Epidermal melanocyte (primary cell): ENCODE data around the gene CPA2.
"Not testable (repeated sequence)": the region's sequence is repeated elsewhere in the genome, so short reads cannot be mapped to it uniquely, and the experiment has no call there.

Source experiments
- DNase-seq: peaks from one replicate; pipeline ENCODE4 v3.0.0; 2011; ENCODE audit warnings: low spot score; ENCODE audit not compliant: insufficient read length

CPA2 gene

DNA sequence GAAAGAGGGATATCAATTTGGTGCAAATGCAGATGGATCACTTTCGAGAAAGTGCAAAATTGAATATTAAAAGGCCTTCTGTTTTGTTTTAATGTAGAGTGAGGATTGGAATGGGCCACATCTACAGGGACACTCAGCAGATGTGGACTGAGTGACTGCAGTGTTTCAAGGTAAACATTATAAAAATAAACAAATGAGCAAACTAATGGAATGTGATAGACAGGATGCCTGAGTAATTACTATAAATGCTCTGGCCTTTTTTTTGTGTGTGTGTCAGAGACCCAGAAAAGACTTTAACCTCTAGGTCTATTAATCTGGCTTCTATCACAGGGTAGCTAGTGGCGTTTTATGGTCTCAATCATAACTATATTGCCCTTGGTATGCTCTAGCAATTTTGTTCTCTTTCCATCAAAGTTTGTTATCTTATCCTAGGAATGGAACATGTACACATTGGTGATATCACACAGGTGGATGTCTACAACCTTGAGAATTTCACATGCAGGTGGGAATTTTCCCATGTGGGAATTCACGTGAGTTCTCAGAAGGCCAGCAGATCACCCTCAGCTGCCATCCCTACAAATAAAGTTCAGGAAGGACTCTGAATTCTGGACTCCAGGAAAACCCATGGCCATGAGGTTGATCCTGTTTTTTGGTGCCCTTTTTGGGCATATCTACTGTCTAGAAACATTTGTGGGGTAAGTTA lies at the start of gene CPA2:
CPA2 (plus strand) TSS at position 606 of the 703 bp plus-strand sequence; CDS start at position 625, 19 bp downstream.
- no peak for DNase-seq

DNA sequence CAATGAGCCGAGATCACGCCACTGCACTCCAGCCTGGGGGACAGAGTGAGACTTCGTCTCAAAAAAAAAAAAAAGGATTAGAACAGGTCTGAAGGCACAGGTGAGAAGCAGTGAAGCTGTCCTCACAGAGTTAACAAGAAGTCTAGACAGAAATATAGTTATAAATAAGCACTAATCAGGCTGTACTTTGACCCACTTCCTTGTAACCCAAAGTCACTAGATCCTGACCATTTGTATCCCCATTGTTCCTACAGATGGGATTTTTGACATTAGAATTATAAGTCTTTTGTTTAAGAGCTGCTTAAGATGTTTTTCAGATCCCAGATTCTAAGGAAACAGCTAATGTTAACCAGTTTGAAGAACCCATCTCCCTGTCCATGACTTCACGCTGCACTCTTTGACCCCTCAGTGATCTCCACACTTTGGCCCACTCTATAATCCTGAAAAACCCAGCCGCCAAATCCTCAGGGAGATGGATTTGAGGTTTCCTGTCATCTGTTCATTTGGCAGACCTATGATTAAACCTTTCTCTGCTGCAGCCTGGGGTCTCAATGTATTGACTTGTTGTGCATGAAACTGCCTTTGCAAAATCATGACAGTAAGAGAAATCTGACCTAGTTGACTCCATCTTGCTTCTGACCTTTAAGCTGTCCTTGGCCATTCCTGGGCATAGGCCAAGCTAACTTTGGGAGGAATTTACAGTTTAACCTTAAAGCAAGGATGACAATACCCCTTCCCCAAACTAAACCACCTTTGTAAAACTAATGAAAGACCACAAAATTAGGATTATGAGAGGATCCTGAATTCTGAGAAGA lies 47.6 kb upstream of the CPA2 start:
- DNase-seq: no peak

DNA sequence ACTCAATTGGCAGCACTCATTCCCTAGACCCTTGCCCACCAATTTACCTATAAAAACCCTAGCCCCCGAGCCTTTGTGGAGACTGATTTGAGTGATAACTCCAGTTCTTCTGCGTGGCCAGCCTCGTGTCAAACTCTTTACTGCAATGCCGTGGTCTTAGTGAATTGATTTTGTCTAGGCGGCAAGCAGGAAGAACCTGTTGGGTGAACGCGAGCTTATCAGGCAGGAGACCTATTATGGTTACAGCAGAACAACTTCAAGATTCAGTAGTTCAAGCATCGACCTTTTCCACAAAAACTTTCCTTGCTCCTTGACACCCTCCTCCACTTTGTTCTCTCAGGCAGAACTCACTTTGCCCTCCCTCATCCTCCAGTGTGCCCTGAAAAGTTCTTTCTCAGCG lies 46.8 kb upstream of the CPA2 start:
- DNase-seq: no peak

DNA sequence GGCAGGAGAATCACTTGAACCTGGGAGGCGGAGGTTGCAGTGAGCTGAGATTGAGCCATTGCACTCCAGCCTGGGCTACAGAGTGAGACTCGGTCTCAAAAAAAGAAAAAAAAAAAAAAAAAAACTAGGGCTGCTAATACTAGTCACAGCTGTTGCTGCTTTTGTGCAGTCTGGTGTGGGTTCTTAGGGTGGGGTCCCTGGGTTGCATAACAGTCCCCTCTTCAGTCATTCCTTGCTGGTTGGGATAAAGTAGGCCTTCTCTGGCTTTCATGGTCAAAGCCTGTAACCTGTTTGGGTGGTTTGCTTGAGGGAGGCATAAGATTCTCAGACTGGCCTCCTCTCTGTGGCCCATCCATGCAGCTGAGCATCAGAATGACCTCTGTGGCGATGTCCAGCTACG lies 44.9 kb upstream of the CPA2 start:
- no peak for DNase-seq

DNA sequence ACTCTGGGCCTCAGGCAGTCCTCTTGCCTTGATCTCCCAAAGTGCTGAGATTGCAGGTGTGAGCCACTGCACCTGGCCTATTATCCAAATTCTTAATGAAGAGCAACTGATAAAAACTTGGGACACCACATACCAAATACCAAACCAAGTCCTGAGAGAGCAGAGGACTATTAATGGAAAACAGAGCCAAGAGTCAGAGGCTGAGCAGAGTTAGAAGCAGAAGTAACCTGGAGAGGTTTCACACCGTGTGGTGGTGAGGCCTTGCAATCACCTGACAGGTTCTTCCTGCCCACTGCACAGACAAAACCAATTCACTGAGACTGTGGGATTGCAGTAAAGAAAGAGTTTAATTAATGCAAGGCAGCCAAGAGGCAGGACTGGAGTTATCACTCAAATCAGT lies 43.0 kb upstream of the CPA2 start:
- no peak for DNase-seq

DNA sequence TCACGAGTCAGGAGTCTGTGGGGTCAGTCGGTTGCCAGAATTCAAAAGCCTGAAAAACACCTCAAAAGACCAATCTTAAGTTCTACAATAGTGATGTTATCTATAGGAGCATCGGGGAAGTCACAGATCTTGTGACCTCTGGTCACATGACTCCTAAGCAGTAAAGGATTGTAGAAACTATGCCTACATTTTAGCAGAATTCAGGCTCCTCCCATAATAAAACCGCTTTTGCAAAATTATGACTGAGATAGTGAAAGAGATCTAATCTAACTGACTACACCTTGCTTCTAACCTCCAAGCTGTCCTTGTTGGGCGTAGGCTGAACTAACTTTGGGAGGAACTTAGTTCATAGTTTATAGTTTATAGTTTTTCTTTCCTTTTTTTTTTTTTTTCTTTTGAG lies 42.5 kb upstream of the CPA2 start:
- DNase-seq: no peak

DNA sequence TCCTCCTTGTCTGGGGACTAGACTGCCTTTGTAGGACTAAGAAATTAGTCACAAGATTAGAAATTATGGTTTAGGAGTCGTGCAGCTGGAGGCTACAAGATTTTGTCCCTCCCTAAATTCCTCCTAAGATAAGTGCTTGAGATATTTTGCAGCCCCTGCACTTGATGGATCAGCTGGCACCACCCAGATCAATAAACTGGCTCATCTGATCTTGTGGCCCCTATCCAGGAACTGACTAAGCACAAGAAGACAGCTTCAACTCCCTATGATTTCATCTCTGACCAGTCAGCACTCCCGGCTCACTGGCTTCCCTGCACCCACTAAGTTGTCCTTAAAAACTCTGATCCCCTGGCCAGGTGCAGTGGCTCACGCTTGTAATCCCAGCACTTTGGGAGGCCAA lies 41.7 kb upstream of the CPA2 start:
- DNase-seq: not testable (repeated sequence)

DNA sequence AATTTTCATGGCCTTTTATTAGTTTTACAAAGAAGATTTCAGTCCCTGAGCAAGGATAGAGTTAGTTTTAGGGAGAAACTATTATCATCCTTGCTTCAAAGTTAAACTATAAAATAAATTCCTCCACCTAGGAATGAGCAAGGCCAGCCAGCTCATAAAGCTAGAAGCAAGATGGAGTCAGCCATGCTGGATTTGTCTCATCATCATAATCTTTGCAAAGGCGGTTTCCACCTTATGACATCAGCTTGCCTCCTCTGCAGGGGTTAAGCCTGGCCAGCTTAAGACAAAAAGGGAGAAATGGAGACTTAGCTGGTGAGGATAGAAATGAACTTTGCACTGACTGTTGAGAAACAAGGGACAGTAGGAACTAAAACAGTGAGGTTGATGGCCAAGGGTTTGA lies 40.3 kb upstream of the CPA2 start:
- no peak for DNase-seq

DNA sequence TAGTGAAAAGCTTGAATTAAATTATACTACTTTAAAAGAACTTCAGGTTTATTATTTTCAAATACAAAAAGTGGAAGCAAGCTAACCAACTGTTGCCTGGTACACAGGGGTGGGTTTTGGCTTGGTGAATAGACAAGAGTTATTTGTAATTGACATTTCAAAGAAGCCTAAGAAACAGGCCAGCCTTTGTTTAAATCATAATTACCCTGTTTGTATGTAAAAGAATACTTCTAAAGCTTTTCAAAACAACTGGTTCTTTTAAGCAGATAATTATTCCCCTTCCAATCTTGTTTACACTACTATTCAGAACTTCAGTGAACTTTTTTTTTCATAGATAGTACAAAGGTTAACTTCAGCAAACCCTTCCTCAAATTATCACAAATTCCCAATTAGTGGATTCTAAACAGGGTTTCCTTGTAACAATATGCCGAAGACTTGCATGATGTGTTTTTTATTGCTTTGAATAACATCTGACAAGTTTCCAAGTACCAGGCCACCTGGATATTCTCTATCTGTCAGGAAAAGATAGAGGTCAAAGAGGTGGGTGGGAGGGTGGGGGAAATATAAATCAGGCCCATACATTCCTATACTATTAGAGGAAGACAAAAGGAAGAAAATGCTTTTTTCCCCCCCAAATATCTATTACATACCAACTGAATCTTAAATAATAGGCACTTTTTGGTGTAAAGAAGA lies 38.6 kb upstream of the CPA2 start:
- DNase-seq: peak; percentile 81

DNA sequence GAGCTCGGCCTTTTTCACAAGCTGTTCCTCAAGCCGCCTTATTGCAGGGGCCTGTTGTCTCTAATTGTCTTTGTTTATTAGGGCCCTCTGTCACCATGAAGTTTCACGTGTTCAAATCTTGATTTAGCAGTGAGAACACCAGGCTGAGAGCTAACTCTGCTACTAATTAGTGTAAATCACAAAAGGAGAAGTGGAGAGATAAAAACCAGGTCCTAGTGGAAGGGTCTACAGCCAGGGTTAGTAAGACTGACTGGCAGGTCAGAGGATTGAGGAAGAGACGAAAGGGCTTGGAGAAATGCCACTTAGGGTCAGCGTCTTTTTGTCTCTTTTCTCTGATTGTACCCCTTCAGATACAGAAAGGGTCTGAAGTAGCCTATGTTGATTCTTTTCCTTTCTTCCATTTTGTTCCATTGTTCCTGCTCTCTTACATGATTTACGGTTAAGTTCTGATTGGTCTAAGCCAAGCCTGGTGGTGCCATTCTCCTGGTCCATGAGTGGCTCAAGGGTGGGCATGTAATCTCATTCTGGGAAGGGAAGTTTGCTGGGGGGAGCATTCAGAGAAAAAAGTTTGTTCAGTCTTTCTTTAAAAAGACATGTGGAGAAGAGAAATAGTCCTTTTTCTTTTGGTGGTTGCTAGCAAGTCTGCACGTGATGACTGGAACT lies 37.7 kb upstream of the CPA2 start:
- no peak for DNase-seq

DNA sequence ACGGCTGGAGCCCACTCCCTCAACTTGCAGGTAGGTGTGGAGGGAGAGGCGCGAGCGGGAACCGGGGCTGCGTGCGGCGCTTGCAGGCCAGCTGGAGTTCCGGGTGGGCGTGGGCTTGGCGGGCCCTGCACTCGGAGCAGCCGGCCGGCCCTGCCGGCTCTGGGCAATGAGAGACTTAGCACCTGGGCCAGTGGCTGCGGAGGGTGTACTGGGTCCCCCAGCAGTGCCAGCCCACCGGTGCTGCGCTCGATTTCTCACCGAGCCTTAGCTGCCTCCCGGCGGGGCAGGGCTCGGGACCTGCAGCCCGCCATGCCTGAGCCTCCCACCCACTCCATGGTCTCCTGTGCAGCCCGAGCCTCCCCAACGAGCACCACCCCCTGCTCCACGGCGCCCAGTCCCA lies 36.7 kb upstream of the CPA2 start:
- DNase-seq: not testable (repeated sequence)

DNA sequence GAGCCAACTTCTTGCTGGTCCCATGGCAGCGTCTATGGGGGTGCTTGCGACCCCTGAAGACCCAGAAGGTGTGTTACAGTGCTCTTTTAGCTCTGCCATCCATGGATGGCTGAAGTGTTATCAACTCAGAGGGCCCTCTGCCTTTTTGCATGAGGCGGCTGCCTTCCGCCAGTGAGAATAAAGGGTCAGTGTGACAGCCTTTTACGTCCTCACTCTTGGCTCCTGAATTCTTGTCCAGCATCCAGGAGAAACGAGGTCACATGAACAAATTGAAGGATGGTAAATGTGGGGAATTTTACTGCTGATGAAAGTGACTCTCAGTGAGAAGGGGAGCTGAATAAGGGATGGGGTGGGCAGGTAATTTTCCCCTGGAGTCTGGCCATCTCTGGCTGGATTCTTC lies 34.9 kb upstream of the CPA2 start:
- no peak for DNase-seq

DNA sequence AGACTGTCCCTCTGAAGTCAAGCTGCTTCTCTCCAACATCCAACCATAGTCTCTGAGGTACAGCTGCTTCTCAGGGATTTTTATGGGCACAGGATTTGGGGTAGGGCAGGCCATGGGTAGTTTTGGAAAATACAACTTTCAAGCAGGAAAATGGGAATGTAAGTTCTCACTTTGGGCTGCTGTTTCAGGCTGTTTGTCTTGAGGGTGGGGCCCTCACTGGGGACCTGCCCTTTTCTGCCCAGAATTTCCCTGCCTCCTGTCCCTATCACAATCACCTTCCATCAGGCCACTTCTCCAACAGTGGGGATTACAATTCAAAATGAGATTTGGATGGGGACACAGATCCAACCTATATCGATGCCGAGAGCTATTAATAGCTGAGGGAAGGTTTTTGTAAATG lies 34.5 kb upstream of the CPA2 start:
- no peak for DNase-seq

DNA sequence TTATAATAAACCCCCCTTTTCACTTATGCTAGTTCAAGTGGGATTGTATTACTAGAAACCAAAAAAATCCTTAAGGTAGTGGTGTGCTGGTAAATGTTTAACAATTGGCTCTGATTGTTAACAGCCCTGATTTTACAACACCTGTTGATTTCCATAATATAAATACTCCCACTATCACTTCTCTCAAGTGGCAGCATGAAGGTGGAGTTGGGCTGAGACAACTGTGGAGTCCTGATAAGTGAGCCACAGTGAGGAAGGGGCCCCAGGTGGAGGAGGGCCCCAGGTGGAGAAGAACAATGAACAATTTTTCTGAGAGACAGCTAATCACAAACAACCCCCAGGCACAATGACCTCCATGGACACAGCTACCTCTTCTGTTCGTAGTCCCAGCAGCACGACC lies 32.6 kb upstream of the CPA2 start:
- no peak for DNase-seq

DNA sequence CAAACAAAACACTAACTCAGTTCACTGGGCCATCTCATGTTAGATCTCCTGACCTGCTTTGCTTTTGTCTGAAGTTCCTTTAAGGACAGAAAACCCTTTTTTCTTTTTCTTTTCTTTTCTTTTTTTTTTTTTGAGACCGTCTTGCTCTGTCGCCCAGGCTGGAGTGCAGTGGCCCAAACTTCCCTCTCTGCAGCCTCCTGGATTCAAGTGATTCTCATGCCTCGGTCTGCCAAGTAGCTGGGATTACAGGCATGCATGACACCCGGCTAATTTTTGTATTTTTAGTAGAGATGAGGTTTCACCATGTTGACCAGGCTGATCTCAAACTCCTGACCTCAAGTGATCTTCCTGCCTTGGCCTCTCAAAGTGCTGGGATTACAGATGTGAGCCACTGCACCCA lies 30.3 kb upstream of the CPA2 start:
- not testable (repeated sequence) for DNase-seq

DNA sequence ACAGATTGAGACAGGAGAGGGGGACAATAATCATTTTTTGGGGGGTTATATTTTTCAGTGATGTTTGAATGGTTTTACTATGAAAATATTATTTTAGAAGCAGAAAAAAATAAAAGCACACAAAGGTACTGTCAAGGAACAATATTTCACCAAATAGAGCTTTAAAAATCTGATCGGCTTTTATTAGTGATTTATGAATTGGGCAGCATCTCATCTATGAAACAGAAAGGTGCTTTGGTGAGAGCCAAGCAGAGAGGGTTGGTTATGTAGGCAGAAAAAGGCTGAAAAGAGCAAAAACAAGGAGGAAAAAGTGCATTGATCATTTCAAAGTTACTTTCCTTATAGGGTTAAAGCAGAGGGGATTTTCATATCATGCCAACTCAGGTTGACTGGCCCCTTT lies 26.4 kb upstream of the CPA2 start:
- no peak for DNase-seq

DNA sequence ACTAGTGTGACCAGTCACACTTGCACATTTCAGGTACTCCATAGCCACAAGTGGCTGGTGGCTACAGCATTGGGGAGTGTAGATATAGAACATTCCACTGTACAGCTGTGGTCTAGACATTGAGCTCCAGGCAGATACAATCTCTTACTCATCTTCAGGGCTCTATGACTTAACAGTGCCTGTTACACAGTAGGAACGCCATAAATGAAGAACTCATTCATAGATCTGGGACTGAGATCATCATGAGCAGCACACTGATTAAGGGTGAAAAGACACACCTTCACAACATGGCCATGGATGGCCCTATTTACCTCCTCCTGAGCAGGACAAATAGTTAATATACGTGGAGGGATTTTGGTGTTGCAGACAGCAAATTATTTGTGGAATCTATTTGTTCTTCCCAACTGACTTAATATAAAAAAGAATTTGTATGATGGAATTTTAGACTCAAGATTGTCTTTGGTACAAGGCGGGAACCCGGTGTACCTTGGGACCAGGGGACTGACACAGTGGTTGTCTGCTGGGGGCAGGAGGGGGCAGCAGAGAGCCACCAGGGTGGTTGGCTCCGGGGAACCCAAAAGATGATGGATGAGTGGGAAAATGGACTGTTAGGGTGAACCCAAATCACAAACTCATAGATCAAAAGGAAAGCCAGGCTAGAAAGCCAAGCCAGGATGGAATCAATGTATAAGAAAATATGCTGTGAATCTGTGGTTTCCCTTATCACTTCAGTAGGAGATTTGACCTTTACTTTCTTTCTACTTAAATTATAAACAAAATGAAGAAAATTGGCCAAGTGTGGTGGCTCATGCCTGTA lies 24.3 kb upstream of the CPA2 start:
- DNase-seq: peak; percentile 36

DNA sequence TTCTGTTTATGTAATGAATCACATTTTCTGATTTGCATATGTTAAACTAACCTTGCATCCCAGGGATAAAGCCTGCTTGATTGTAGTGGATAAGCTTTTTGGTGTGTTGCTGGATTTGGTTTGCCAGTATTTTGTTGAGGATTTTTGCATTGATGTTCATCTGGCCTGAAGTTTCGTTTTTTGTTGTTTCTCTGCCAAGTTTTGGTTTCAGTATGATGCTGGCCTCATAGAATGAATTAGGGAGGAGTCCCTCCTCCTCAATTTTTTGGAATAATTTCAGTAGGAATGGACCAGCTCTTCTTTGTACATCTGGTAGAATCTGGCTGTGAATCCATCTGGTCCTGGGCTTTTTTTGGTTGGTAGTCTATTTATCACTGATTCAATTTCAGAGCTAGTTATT lies 23.2 kb upstream of the CPA2 start:
- DNase-seq: not testable (repeated sequence)

DNA sequence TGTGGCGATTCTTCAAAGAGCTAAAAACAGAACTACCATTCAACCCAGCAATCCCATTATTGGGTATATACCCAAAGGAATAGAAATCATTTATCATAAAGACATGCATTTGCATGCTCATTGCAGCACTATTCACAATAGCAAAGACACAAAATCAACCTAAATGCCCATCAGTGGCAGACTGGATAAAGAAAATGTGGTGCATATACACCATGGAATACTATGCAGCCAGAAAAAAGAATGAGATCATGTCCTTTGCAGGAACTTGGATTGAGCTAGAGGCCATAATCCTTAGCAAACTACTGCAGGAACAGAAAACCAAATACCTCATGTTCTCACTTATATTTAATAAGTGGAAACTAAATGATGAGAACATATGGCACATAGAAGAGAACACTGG lies 20.2 kb upstream of the CPA2 start:
- DNase-seq: not testable (repeated sequence)

DNA sequence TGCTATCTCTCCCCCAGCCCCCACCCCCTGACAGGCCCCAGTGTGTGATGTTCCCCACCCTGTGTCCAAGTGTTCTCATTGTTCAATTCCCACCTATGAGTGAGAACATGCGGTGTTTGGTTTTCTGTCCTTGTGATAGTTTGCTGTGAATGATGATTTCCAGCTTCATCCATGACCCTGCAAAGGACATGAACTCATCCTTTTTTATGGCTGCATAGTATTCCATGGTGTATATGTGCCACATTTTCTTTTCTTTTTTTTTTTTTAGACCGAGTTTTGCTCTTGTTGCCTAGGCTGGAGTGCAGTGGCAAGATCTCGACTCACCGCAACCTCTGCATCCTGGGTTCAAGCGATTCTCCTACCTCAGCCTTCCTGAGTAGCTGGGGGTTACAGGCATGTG lies 17.8 kb upstream of the CPA2 start:
- DNase-seq: not testable (repeated sequence)

DNA sequence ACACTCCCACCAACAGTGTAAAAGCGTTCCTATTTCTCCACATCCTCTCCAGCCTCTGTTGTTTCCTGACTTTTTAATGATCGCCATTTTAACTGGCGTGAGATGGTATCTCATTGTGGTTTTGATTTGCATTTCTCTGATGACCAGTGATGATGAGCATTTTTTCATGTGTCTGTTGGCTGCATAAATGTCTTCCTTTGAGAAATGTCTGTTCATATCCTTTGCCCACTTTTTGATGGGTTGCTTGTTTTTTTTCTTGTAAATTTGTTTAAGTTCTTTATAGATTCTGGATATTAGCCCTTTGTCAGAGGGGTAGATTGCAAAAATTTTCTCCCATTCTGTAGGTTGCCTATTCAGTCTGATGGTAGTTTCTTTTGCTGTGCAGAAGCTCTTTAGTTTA lies 17.0 kb upstream of the CPA2 start:
- DNase-seq: not testable (repeated sequence)
